ENCODE data around the gene RBFOX2.
"Not testable (repeated sequence)": the region's sequence is repeated elsewhere in the genome, so short reads cannot be mapped to it uniquely, and the experiment has no call there.

DNA sequence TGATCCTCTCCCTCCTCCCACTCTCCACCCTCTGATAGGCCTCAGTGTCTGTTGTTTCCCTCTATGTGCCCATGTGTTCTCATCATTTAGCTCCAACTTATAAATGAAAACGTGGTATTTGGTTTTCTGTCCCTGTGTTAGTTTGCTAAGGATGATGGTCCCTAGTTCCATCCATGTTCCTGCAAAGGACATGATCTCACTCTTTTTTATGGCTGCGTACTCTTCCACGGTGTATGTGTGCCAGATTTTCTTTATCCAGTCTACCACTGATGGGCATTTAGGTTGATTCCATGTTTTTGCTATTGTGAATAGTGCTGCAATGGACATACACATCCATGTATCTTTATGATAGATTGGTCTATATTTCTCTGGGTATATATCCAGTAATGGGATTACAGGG is 15.9 kb upstream of the RBFOX2 start:
- TF ChIP-seq EZH2 (IDR thresholded peaks at IDR 0.05; ENCODE audit: borderline replicate concordance, low read length) = not testable (repeated sequence)
- TF ChIP-seq, protein P1, sequence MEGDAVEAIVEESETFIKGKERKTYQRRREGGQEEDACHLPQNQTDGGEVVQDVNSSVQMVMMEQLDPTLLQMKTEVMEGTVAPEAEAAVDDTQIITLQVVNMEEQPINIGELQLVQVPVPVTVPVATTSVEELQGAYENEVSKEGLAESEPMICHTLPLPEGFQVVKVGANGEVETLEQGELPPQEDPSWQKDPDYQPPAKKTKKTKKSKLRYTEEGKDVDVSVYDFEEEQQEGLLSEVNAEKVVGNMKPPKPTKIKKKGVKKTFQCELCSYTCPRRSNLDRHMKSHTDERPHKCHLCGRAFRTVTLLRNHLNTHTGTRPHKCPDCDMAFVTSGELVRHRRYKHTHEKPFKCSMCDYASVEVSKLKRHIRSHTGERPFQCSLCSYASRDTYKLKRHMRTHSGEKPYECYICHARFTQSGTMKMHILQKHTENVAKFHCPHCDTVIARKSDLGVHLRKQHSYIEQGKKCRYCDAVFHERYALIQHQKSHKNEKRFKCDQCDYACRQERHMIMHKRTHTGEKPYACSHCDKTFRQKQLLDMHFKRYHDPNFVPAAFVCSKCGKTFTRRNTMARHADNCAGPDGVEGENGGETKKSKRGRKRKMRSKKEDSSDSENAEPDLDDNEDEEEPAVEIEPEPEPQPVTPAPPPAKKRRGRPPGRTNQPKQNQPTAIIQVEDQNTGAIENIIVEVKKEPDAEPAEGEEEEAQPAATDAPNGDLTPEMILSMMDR (conservative IDR thresholded peaks at IDR 0.05 in 1 of 2, IDR thresholded peaks at IDR 0.05 in 1 of 2; ENCODE audit: extremely low read depth in 1 of 2, insufficient read depth in 1 of 2, low read depth in 1 of 2, low read length in 2 of 2) = not testable (repeated sequence)
